Measurements from ENCODE around the gene EPHB6. TPM values are rescaled to one million over a fixed set of nuclear protein-coding genes. Genes with fewer than 3 reads are reported as not detected.

The EPHB6 gene
- total RNA-seq, 1 experiment from 2014 or later = 39.2 TPM

GRCh38 chr7:142855756-142856564, 1.1 kb downstream of the EPHB6 start:
- no peak for TF ChIP-seq EZH2 (IDR thresholded peaks at IDR 0.05; ENCODE audit: low read depth)
- no peak for TF ChIP-seq CTCF (conservative IDR thresholded peaks at IDR 0.05)
- H4K20me1 ChIP-seq (ENCODE audit: insufficient read depth) = no peaks in the 10 kb centered on the region
- peak overlapping the region; percentile 82 for H2AFZ ChIP-seq
- no peaks in the 10 kb centered on the region for H3K27me3 ChIP-seq (ENCODE audit: insufficient read depth, low read depth)
- peaks cover 32% of the 10 kb centered on the region for H3K79me2 ChIP-seq (ENCODE audit: low read depth)
- H3K4me2 ChIP-seq = peak overlapping the region; percentile 81
- POLR2A ChIA-PET (ENCODE audit: unreplicated experiment) = interaction anchor here (0.5 to 1.6 kb wide), 4 partner anchors 31 to 341 kb away, joined by 4 to 7 read pairs (median 4); no protein-coding TSS in a partner anchor
- H3K9me3 ChIP-seq (ENCODE audit: insufficient read depth, low read depth) = no peaks in the 10 kb centered on the region
- H3K27ac ChIP-seq = no peak overlapping the region
- 0 out of 2 replicates have a peak, but pooled peaks cover 4% of the 10 kb centered on the region for H3K36me3 ChIP-seq (ENCODE audit: low read depth)
- intact Hi-C loops (cut with micrococcal nuclease; ENCODE audit: unreplicated experiment) = loop anchor here (1.0 to 2.0 kb wide), 5 partner anchors 73 to 533 kb away; no protein-coding TSS in a partner anchor
- peaks cover 51% of the 10 kb centered on the region for H3K4me1 ChIP-seq (replicated peaks; ENCODE audit: insufficient read depth)
- CTCF ChIA-PET = interaction anchor here (0.5 to 1.6 kb wide), 5 partner anchors 17 to 880 kb away, joined by 3 to 5 read pairs (median 3); no protein-coding TSS in a partner anchor
- BruUV-seq (replicated peaks) = TSS peak; percentile 31
- peak; percentile 69 to 73 for DNase-seq
- peak overlapping the region; percentile 95 for H3K4me3 ChIP-seq
- no peaks in the 10 kb centered on the region for H3K9me2 ChIP-seq (ENCODE audit: insufficient read depth)
- peaks cover 19% of the 10 kb centered on the region for H3F3A ChIP-seq (ENCODE audit: insufficient read depth, low read depth)

GRCh38 chr7:142856565-142857245, 1.8 kb downstream of the EPHB6 start:
- BruUV-seq (replicated peaks) = no TSS peak
- H3K4me2 ChIP-seq = peak overlapping the region; percentile 81

More at GRCh38 chr7:142856565-142857245, 1.8 kb downstream of the EPHB6 start:
- ChIA-PET POLR2A (ENCODE audit: unreplicated experiment) (no interaction called here), CTCF (interaction anchor here (0.5 to 0.6 kb wide), 2 partner anchors 38 to 419 kb away, joined by 3 to 4 read pairs; no protein-coding TSS in a partner anchor)
- Histone ChIP-seq H3K4me3 (peak overlapping the region; percentile 95; the same call in 1 of the 2 replicates), H3K79me2 (ENCODE audit: low read depth) (peaks cover 32% of the 10 kb centered on the region), H3K36me3 (ENCODE audit: low read depth) (0 out of 2 replicates have a peak, but pooled peaks cover 4% of the 10 kb centered on the region), H2AFZ (no peak overlapping the region), H3K9me3 (ENCODE audit: insufficient read depth, low read depth) (no peaks in the 10 kb centered on the region), H4K20me1 (ENCODE audit: insufficient read depth) (no peaks in the 10 kb centered on the region), H3K27ac (no peak overlapping the region), H3K27me3 (ENCODE audit: insufficient read depth, low read depth) (no peaks in the 10 kb centered on the region), H3K9me2 (ENCODE audit: insufficient read depth) (no peaks in the 10 kb centered on the region), H3F3A (ENCODE audit: insufficient read depth, low read depth) (peaks cover 19% of the 10 kb centered on the region), H3K4me1 (replicated peaks; ENCODE audit: insufficient read depth) (peaks cover 51% of the 10 kb centered on the region)
- intact Hi-C loops (cut with micrococcal nuclease; ENCODE audit: unreplicated experiment) = no loop called here
- no peak for TF ChIP-seq CTCF (conservative IDR thresholded peaks at IDR 0.05)
- no peak for TF ChIP-seq EZH2 (IDR thresholded peaks at IDR 0.05; ENCODE audit: low read depth)
- no peak for DNase-seq

Measured in PC-9 (cell line).